HCT116 (cell line): Measurements from ENCODE around the gene CTR9. TPM values are rescaled to one million over a fixed set of nuclear protein-coding genes. Genes with fewer than 3 reads are reported as not detected.

Experiments
- ATAC-seq: fragments of 200-7000 bp; cut with Tn5 transposase; 2 replicates; pipeline ENCODE4 v1.9.1; 2020; ENCODE audit warnings: mild to moderate bottlenecking, moderate library complexity
- BruUV-seq: library from RNA; stranded (reverse); fragments of 400-500 nt; replicated peaks from 2 replicates; lab custom pipeline; 2021; lab: Mats Ljungman, UMichigan
- CTCF ChIA-PET: fragments of 300-600 bp; sonication (Branson Sonifier 250); formaldehyde crosslinking; loops from one replicate; lab custom pipeline; 2021; ENCODE audit warnings: antibody characterized with exemption; lab: Charles Lee
- POLR2A ChIA-PET: fragments of 300-600, 350-600 bp; sonication (Branson Sonifier 250); formaldehyde crosslinking; loops from one replicate; lab custom pipeline; 2021; ENCODE audit warnings: antibody characterized with exemption; lab: Charles Lee
- RAD21 ChIA-PET, 2 experiments: fragments of 300-600 bp; sonication (Branson Sonifier 250); formaldehyde crosslinking; loops; one replicate each; lab custom pipeline; 2023; ENCODE audit warnings: low total read pairs in 2 of 2; ENCODE audit not compliant: uncharacterized antibody in 2 of 2, unreplicated experiment in 2 of 2, low non-redundant PET in 1 of 2; lab: Charles Lee
- DNase-seq: peaks from one replicate; pipeline ENCODE4 v3.0.0-alpha.2; 2010; ENCODE audit warnings: low read depth, low spot score
- H2AFZ ChIP-seq: fragments of 200-600 bp; shearing (Covaris generic), sonication (generic); 2 replicates; pipeline ENCODE4 v1.6.1; 2017; ENCODE audit warnings: low read depth, mixed run types, mixed read lengths, antibody characterized with exemption, low read length; ENCODE audit not compliant: poor library complexity, severe bottlenecking
- H3K27ac ChIP-seq: 2 replicates; pipeline ENCODE4 v1.5.1; 2012; ENCODE audit warnings: low read depth, low read length
- H3K27me3 ChIP-seq: fragments of 200-600 bp; sonication (generic); 2 replicates; pipeline ENCODE4 v1.6.1; 2016; ENCODE audit warnings: mixed run types, low read length, mixed read lengths; ENCODE audit not compliant: insufficient read depth
- H3K36me3 ChIP-seq, 2 experiments: fragments of 200-500 bp in 1 of 2; fragments of 200-600 bp in 1 of 2; sonication (Bioruptor generic) in 1 of 2; sonication (generic) in 1 of 2; 2 replicates each; pipeline versions ENCODE4 v1.5.1 to v1.6.1; 2014 to 2016; ENCODE audit warnings: low read length in 2 of 2, inconsistent platforms in 1 of 2, mixed read lengths in 1 of 2, mixed run types in 1 of 2; ENCODE audit not compliant: insufficient read depth in 2 of 2, control insufficient read depth in 1 of 2
- H3K4me1 ChIP-seq, 2 experiments: fragments of 200-600 bp in 1 of 2; sonication (generic) in 1 of 2; 2 replicates each; pipeline versions ENCODE4 v1.5.1 to v1.6.1; 2012 to 2017; ENCODE audit warnings: low read length in 2 of 2, inconsistent platforms in 1 of 2, mild to moderate bottlenecking in 1 of 2, mixed read lengths in 1 of 2, mixed run types in 1 of 2, moderate library complexity in 1 of 2; ENCODE audit not compliant: insufficient read depth in 2 of 2, control insufficient read depth in 1 of 2
- H3K4me2 ChIP-seq: fragments of 200-600 bp; sonication (generic); 2 replicates; pipeline ENCODE4 v1.6.1; 2017; ENCODE audit warnings: mixed run types, low read length, mixed read lengths
- H3K4me3 ChIP-seq, 2 experiments: fragments of 200-600 bp in 1 of 2; sonication (generic) in 1 of 2; replicated peaks in 1 of 2; 2 replicates each; pipeline ENCODE4 v1.5.1; 2011 to 2016; ENCODE audit warnings: low read length in 2 of 2, control low read depth in 1 of 2, low read depth in 1 of 2, mild to moderate bottlenecking in 1 of 2, mixed read lengths in 1 of 2, mixed run types in 1 of 2
- H3K79me2 ChIP-seq: fragments of 200-600 bp; sonication (generic); 2 replicates; pipeline ENCODE4 v1.6.1; 2017; ENCODE audit warnings: mild to moderate bottlenecking, mixed run types, low read length, moderate library complexity, mixed read lengths; ENCODE audit not compliant: insufficient read depth
- H3K9ac ChIP-seq: fragments of 200-600 bp; sonication (generic); 2 replicates; pipeline ENCODE4 v1.6.1; 2016; ENCODE audit warnings: low read length, mixed read lengths
- H3K9me2 ChIP-seq: fragments of 200-600 bp; sonication (generic), shearing (Covaris generic); 2 replicates; pipeline ENCODE4 v1.6.1; 2017; ENCODE audit warnings: mixed run types, mild to moderate bottlenecking, moderate library complexity; ENCODE audit not compliant: insufficient read depth
- H3K9me3 ChIP-seq, 2 experiments: fragments of 200-500 bp in 1 of 2; fragments of 200-600 bp in 1 of 2; sonication (Bioruptor generic) in 1 of 2; sonication (generic) in 1 of 2; 2 replicates each; pipeline ENCODE4 v1.6.1; 2014 to 2017; ENCODE audit warnings: low read length in 2 of 2, mixed read lengths in 2 of 2, inconsistent platforms in 1 of 2, low read depth in 1 of 2, mild to moderate bottlenecking in 1 of 2, mixed run types in 1 of 2, moderate library complexity in 1 of 2; ENCODE audit not compliant: control insufficient read depth in 1 of 2, insufficient read depth in 1 of 2
- H4K20me1 ChIP-seq: fragments of 200-600 bp; sonication (generic), shearing (Covaris generic); 2 replicates; pipeline ENCODE4 v1.6.1; 2017; ENCODE audit warnings: mixed run types, mild to moderate bottlenecking, moderate library complexity; ENCODE audit not compliant: insufficient read depth
- CBX3 ChIP-seq: IDR thresholded peaks from 2 replicates; pipeline ENCODE4 v1.6.1; 2012; ENCODE audit warnings: low read depth
- CEBPB ChIP-seq: IDR thresholded peaks from 2 replicates; pipeline ENCODE4 v1.6.1; 2012; ENCODE audit warnings: low read depth
- ELF1 ChIP-seq: IDR thresholded peaks from 2 replicates; pipeline ENCODE4 v1.6.1; 2012; ENCODE audit warnings: low read depth, borderline replicate concordance
- EZH2phosphoT487 ChIP-seq: fragments of 200-600 bp; IDR thresholded peaks from 2 replicates; pipeline ENCODE4 v1.6.1; 2018; ENCODE audit warnings: antibody characterized with exemption, borderline replicate concordance
- FOSL1 ChIP-seq: IDR thresholded peaks from 2 replicates; pipeline ENCODE4 v1.6.1; 2012; ENCODE audit warnings: low read depth
- JUND ChIP-seq: IDR thresholded peaks from 2 replicates; pipeline ENCODE4 v1.6.1; 2012
- POLR2A ChIP-seq: IDR thresholded peaks from 2 replicates; pipeline ENCODE4 v1.7.0; 2011; ENCODE audit warnings: borderline replicate concordance; ENCODE audit not compliant: insufficient read depth, insufficient read length; ENCODE audit errors: extremely low read depth
- POLR2AphosphoS5 ChIP-seq: IDR thresholded peaks from 2 replicates; pipeline ENCODE4 v1.6.1; 2011; ENCODE audit warnings: mild to moderate bottlenecking, low read depth, low read length, moderate library complexity
- SIN3A ChIP-seq: IDR thresholded peaks from 2 replicates; pipeline ENCODE4 v1.6.1; 2012; ENCODE audit warnings: low read depth
- TCF7L2 ChIP-seq: IDR thresholded peaks from 2 replicates; pipeline ENCODE4 v1.7.0; 2011; ENCODE audit warnings: borderline replicate concordance, inconsistent platforms; ENCODE audit not compliant: insufficient read depth, insufficient read length; ENCODE audit errors: extremely low read depth
- YY1 ChIP-seq: IDR thresholded peaks from 2 replicates; pipeline ENCODE4 v1.6.1; 2011; ENCODE audit warnings: low read length, low read depth, moderate library complexity, mild to moderate bottlenecking; ENCODE audit not compliant: insufficient replicate concordance; ENCODE audit errors: extremely low read depth
- ZFX ChIP-seq: fragments of 450-650 bp; IDR thresholded peaks from 2 replicates; pipeline ENCODE4 v1.6.1; 2017
- ZNF274 ChIP-seq: fragments of 200-500 bp; sonication (Bioruptor generic); IDR thresholded peaks from 2 replicates; pipeline ENCODE4 v1.6.1; 2014; ENCODE audit warnings: mild to moderate bottlenecking, low read depth, low read length, inconsistent platforms
- intact Hi-C: fragments of 100-400 bp; cut with micrococcal nuclease; formaldehyde crosslinking; loops from 2 replicates; pipeline ENCODE4 v1.10.0; 2022
- total RNA-seq: library from RNA; stranded (reverse); gene quantifications from one replicate; pipeline ENCODE4 v1.2.1, GENCODE V29; 2021; ENCODE audit not compliant: unreplicated experiment
- TF ChIP-seq, protein P1 (sequence below): IDR thresholded peaks from 2 replicates; pipeline ENCODE4 v1.6.1; 2012
- TF ChIP-seq, protein P2 (sequence below): IDR thresholded peaks from 2 replicates; pipeline ENCODE4 v1.6.1; 2012
- TF ChIP-seq, protein P3 (sequence below): IDR thresholded peaks from 2 replicates; pipeline ENCODE4 v1.6.1; 2011; ENCODE audit warnings: mild to moderate bottlenecking, low read length, moderate library complexity; ENCODE audit not compliant: insufficient replicate concordance; ENCODE audit errors: extremely low read depth

CTR9 gene
- total RNA-seq, 1 experiment from 2014 or later = 68.4 TPM

DNA sequence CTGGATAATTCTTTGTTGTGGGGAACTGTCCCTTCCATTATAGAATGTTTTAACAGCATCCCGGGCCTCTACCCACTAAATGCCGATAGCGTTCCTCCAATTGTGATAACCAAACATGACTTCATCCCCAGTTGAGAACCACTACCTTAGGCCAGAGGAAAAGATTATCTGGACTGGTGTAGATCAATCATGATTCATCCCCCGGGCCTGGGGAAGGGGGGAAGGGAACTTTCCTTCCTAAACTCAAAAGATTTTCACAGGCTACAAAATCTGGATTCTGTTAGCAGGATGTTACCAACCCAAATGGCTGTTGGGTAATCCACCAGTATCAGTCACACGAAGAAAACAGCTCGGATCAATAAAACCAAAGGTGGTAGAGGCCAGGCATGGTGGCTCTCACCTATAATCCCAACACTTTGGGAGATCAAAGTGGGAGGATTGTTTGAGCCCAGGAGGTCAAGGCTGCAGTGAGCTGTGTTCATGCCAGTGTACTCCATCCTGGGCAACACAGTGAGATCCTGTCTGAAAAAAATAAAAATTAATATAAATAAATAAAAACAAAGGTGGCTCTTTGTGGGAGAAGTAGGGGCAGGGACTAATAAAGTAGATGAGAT lies 10.1 kb downstream of the CTR9 start:
- ChIA-PET CTCF (interaction anchor here (0.8 to 1.2 kb wide), 2 partner anchors 9 to 32 kb away, joined by 3 to 7 read pairs; no protein-coding TSS in a partner anchor), POLR2A (no interaction called here), RAD21 (no interaction called here)
- Histone ChIP-seq H4K20me1 (no peaks in the 10 kb centered on the region; the same call in 1 of the 2 replicates), H3K4me3 (no peak overlapping the region), H3K27me3 (no peaks in the 10 kb centered on the region), H3K4me2 (no peak overlapping the region), H3K9ac (no peak overlapping the region), H2AFZ (no peak overlapping the region), H3K79me2 (peaks cover 11% of the 10 kb centered on the region; the same call in 1 of the 2 replicates), H3K9me2 (no peaks in the 10 kb centered on the region), H3K27ac (no peak overlapping the region), H3K9me3 (no peaks in the 10 kb centered on the region), H3K4me1 (no peaks in the 10 kb centered on the region), H3K36me3 (peaks cover 67 to 68% of the 10 kb centered on the region in 2 experiments)
- intact Hi-C loops = no loop called here
- no TSS peak for BruUV-seq
- TF ChIP-seq CBX3 (no peak), CEBPB (no peak), POLR2A (no peak), ELF1 (no peak)
- DNase-seq (no peak), ATAC-seq (no peak)

DNA sequence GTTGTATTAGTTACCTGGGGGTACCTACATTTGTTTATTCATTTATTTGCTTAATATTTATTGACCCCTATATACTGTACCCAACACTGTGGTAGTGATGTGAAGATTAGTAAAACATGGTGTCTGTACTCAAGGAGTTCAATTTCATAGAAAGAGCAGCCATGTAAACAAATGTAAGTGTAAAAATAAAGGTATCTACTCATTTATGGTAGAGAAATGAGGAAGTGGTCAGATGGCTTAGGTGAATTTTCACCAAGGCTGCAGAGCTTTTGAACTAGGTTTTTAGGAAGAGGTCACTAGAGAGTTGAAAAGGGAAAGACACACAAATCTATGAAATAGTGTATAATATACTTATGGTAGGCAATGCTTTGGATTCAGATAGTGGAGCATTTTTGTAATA lies 11.1 kb downstream of the CTR9 start:
- RAD21 ChIA-PET = no interaction called here
- no peak overlapping the region for H2AFZ ChIP-seq
- peaks cover 11% of the 10 kb centered on the region; the same call in 1 of the 2 replicates for H3K79me2 ChIP-seq
- no peaks in the 10 kb centered on the region; the same call in 1 of the 2 replicates for H4K20me1 ChIP-seq
- no peaks in the 10 kb centered on the region for H3K9me2 ChIP-seq
- H3K9ac ChIP-seq = no peak overlapping the region
- POLR2A ChIA-PET = no interaction called here
- no peaks in the 10 kb centered on the region for H3K4me1 ChIP-seq
- H3K4me3 ChIP-seq = no peak overlapping the region
- TF ChIP-seq EZH2phosphoT487 (no peak), ZNF274 (no peak), CEBPB (no peak), POLR2A (no peak), CBX3 (no peak), SIN3A (no peak), ZFX (no peak), FOSL1 (no peak), POLR2AphosphoS5 (no peak), YY1 (no peak), JUND (no peak), TCF7L2 (no peak)
- TF ChIP-seq, protein P1, sequence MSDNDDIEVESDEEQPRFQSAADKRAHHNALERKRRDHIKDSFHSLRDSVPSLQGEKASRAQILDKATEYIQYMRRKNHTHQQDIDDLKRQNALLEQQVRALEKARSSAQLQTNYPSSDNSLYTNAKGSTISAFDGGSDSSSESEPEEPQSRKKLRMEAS = no peak
- TF ChIP-seq, protein P2, sequence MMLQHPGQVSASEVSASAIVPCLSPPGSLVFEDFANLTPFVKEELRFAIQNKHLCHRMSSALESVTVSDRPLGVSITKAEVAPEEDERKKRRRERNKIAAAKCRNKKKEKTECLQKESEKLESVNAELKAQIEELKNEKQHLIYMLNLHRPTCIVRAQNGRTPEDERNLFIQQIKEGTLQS = no peak
- TF ChIP-seq, protein P3, sequence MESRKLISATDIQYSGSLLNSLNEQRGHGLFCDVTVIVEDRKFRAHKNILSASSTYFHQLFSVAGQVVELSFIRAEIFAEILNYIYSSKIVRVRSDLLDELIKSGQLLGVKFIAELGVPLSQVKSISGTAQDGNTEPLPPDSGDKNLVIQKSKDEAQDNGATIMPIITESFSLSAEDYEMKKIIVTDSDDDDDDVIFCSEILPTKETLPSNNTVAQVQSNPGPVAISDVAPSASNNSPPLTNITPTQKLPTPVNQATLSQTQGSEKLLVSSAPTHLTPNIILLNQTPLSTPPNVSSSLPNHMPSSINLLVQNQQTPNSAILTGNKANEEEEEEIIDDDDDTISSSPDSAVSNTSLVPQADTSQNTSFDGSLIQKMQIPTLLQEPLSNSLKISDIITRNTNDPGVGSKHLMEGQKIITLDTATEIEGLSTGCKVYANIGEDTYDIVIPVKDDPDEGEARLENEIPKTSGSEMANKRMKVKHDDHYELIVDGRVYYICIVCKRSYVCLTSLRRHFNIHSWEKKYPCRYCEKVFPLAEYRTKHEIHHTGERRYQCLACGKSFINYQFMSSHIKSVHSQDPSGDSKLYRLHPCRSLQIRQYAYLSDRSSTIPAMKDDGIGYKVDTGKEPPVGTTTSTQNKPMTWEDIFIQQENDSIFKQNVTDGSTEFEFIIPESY = no peak
- ATAC-seq = no peak
- intact Hi-C loops = no loop called here
- no TSS peak for BruUV-seq
- no peaks in the 10 kb centered on the region for H3K9me3 ChIP-seq
- CTCF ChIA-PET = interaction anchor here (1.2 kb wide), 1 partner anchor 8 kb away, joined by 7 read pairs; no protein-coding TSS in a partner anchor
- H3K27ac ChIP-seq = no peak overlapping the region
- H3K4me2 ChIP-seq = no peak overlapping the region
- no peaks in the 10 kb centered on the region for H3K27me3 ChIP-seq
- DNase-seq = no peak
- peaks cover 66 to 70% of the 10 kb centered on the region in 2 experiments for H3K36me3 ChIP-seq
